Activated naive CD4-positive, alpha-beta T cell treated with anti-CD3 and anti-CD28 coated beads for 36 hours (primary cell): Measurements from ENCODE around the gene ASB5. TPM values are rescaled to one million over a fixed set of nuclear protein-coding genes. Genes with fewer than 3 reads are reported as not detected.

Experiments
- CTCF ChIA-PET: fragments of 350-600 bp; sonication (Branson Sonifier 250); formaldehyde crosslinking; loops from one replicate; lab custom pipeline; 2021; ENCODE audit warnings: antibody characterized with exemption; lab: Charles Lee
- DNase-seq: peaks from one replicate; pipeline ENCODE4 v3.0.0-alpha.2; 2020
- H3K27ac Mint-ChIP-seq: one replicate; pipeline ENCODE4 v1.8.0; 2021; ENCODE audit warnings: mild to moderate bottlenecking, mixed read lengths
- H3K27me3 Mint-ChIP-seq: one replicate; pipeline ENCODE4 v1.8.0; 2021; ENCODE audit warnings: low read depth, mixed read lengths
- H3K36me3 Mint-ChIP-seq: one replicate; pipeline ENCODE4 v1.8.0; 2021; ENCODE audit warnings: low read depth, mixed read lengths
- H3K4me1 Mint-ChIP-seq: one replicate; pipeline ENCODE4 v1.8.0; 2021; ENCODE audit warnings: low read depth, mixed read lengths
- H3K4me3 Mint-ChIP-seq: one replicate; pipeline ENCODE4 v1.8.0; 2021; ENCODE audit warnings: mild to moderate bottlenecking, moderate library complexity, mixed read lengths
- H3K9me3 Mint-ChIP-seq: one replicate; pipeline ENCODE4 v1.8.0; 2021; ENCODE audit warnings: mixed read lengths
- intact Hi-C: fragments of 100-400 bp; cut with micrococcal nuclease; formaldehyde crosslinking; loops from one replicate; pipeline ENCODE4 v1.15.1; 2023
- total RNA-seq, 2 experiments: library from RNA; stranded (reverse); gene quantifications; one replicate each; pipeline ENCODE4 v1.2.3, GENCODE V29; 2021

The ASB5 gene
- not detected for total RNA-seq

GRCh38 chr4:176268963-176269362, at the start of gene ASB5:
Gene ASB5 (minus strand): TSS chr4:176269222. CDS start chr4:176269108, 114 bp downstream.
- Mint-ChIP-seq H3K36me3 (no peaks in the 10 kb centered on the region), H3K4me1 (no peaks in the 10 kb centered on the region), H3K27ac (no peak within 1 kb of the TSS), H3K27me3 (peaks cover 2% of the 10 kb centered on the region), H3K4me3 (no peak within 1 kb of the TSS), H3K9me3 (no peaks in the 10 kb centered on the region)
- intact Hi-C loops, result no loop called here
- no peak for DNase-seq
- CTCF ChIA-PET, result no interaction called here

- intact Hi-C loops, result no loop called here
- CTCF ChIA-PET, result interaction anchor here (1.5 kb wide), 1 partner anchor 27 kb away, joined by 5 read pairs; no protein-coding TSS in a partner anchor
- no peak for DNase-seq
- peaks cover 4% of the 10 kb centered on the region for H3K27me3 Mint-ChIP-seq
- no peak overlapping the region for H3K27ac Mint-ChIP-seq
- no peaks in the 10 kb centered on the region for H3K9me3 Mint-ChIP-seq
- H3K36me3 Mint-ChIP-seq, result no peaks in the 10 kb centered on the region
- H3K4me3 Mint-ChIP-seq, result no peak overlapping the region
- peaks cover 7% of the 10 kb centered on the region for H3K4me1 Mint-ChIP-seq
Observed at GRCh38 chr4:176313596-176314336, 44.7 kb upstream of the ASB5 start.

- H3K27ac Mint-ChIP-seq, result no peak overlapping the region
- CTCF ChIA-PET, result no interaction called here
- peaks cover 13% of the 10 kb centered on the region for H3K27me3 Mint-ChIP-seq
- intact Hi-C loops, result no loop called here
- no peaks in the 10 kb centered on the region for H3K36me3 Mint-ChIP-seq
- no peaks in the 10 kb centered on the region for H3K4me1 Mint-ChIP-seq
- no peaks in the 10 kb centered on the region for H3K9me3 Mint-ChIP-seq
- DNase-seq, result no peak
- H3K4me3 Mint-ChIP-seq, result no peak overlapping the region
Observed at GRCh38 chr4:176309772-176310171, 40.8 kb upstream of the ASB5 start.

GRCh38 chr4:176309046-176309445, 40.0 kb upstream of the ASB5 start:
- Mint-ChIP-seq H3K4me1 (no peaks in the 10 kb centered on the region), H3K36me3 (no peaks in the 10 kb centered on the region), H3K27ac (no peak overlapping the region), H3K9me3 (no peaks in the 10 kb centered on the region), H3K27me3 (peaks cover 13% of the 10 kb centered on the region), H3K4me3 (no peak overlapping the region)
- intact Hi-C loops, result no loop called here
- no peak for DNase-seq
- CTCF ChIA-PET, result interaction anchor here (0.5 to 1.1 kb wide), 2 partner anchors 23 to 472 kb away, joined by 3 to 5 read pairs; no protein-coding TSS in a partner anchor

GRCh38 chr4:176308441-176308840, 39.4 kb upstream of the ASB5 start:
- Mint-ChIP-seq H3K4me1 (no peaks in the 10 kb centered on the region), H3K9me3 (no peaks in the 10 kb centered on the region), H3K4me3 (no peak overlapping the region), H3K36me3 (no peaks in the 10 kb centered on the region), H3K27me3 (peaks cover 14% of the 10 kb centered on the region), H3K27ac (no peak overlapping the region)
- CTCF ChIA-PET, result interaction anchor here (1.1 kb wide), 1 partner anchor 24 kb away, joined by 5 read pairs; no protein-coding TSS in a partner anchor
- no peak for DNase-seq
- intact Hi-C loops, result no loop called here

GRCh38 chr4:176307666-176307930, 38.6 kb upstream of the ASB5 start:
- Mint-ChIP-seq H3K36me3 (no peaks in the 10 kb centered on the region), H3K4me3 (no peak overlapping the region), H3K4me1 (no peaks in the 10 kb centered on the region), H3K9me3 (no peaks in the 10 kb centered on the region), H3K27ac (no peak overlapping the region), H3K27me3 (peaks cover 19% of the 10 kb centered on the region)
- CTCF ChIA-PET, result no interaction called here
- DNase-seq, result no peak
- intact Hi-C loops, result no loop called here

GRCh38 chr4:176306837-176307665, 38.0 kb upstream of the ASB5 start:
- Mint-ChIP-seq H3K27ac (no peak overlapping the region), H3K27me3 (peaks cover 19% of the 10 kb centered on the region), H3K9me3 (no peaks in the 10 kb centered on the region), H3K4me3 (no peak overlapping the region), H3K4me1 (no peaks in the 10 kb centered on the region), H3K36me3 (no peaks in the 10 kb centered on the region)
- intact Hi-C loops, result no loop called here
- CTCF ChIA-PET, result no interaction called here
- DNase-seq, result no peak

GRCh38 chr4:176303938-176304337, 34.9 kb upstream of the ASB5 start:
- H3K27ac Mint-ChIP-seq, result no peak overlapping the region
- CTCF ChIA-PET, result no interaction called here
- peaks cover 15% of the 10 kb centered on the region for H3K27me3 Mint-ChIP-seq
- no peak overlapping the region for H3K4me3 Mint-ChIP-seq
- intact Hi-C loops, result no loop called here
- DNase-seq, result no peak
- H3K36me3 Mint-ChIP-seq, result no peaks in the 10 kb centered on the region
- no peaks in the 10 kb centered on the region for H3K4me1 Mint-ChIP-seq
- H3K9me3 Mint-ChIP-seq, result no peaks in the 10 kb centered on the region

GRCh38 chr4:176302283-176303275, 33.6 kb upstream of the ASB5 start:
- intact Hi-C loops, result no loop called here
- CTCF ChIA-PET, result no interaction called here
- no peaks in the 10 kb centered on the region for H3K9me3 Mint-ChIP-seq
- no peak overlapping the region for H3K4me3 Mint-ChIP-seq
- no peak for DNase-seq
- H3K27ac Mint-ChIP-seq, result no peak overlapping the region
- no peaks in the 10 kb centered on the region for H3K4me1 Mint-ChIP-seq
- no peaks in the 10 kb centered on the region for H3K36me3 Mint-ChIP-seq
- peaks cover 15% of the 10 kb centered on the region for H3K27me3 Mint-ChIP-seq

- no peak for DNase-seq
- no peaks in the 10 kb centered on the region for H3K36me3 Mint-ChIP-seq
- CTCF ChIA-PET, result interaction anchor here (0.6 kb wide), 1 partner anchor 81 kb away, joined by 4 read pairs; no protein-coding TSS in a partner anchor
- no peak overlapping the region for H3K27ac Mint-ChIP-seq
- no peaks in the 10 kb centered on the region for H3K4me1 Mint-ChIP-seq
- H3K4me3 Mint-ChIP-seq, result no peak overlapping the region
- intact Hi-C loops, result no loop called here
- H3K27me3 Mint-ChIP-seq, result peaks cover 12% of the 10 kb centered on the region
- no peaks in the 10 kb centered on the region for H3K9me3 Mint-ChIP-seq
Observed at GRCh38 chr4:176300565-176300964, 31.5 kb upstream of the ASB5 start.

- Mint-ChIP-seq H3K9me3 (no peaks in the 10 kb centered on the region), H3K4me1 (no peaks in the 10 kb centered on the region), H3K27me3 (peaks cover 9% of the 10 kb centered on the region), H3K27ac (no peak overlapping the region), H3K36me3 (no peaks in the 10 kb centered on the region), H3K4me3 (no peak overlapping the region)
- intact Hi-C loops, result no loop called here
- CTCF ChIA-PET, result no interaction called here
- no peak for DNase-seq
Observed at GRCh38 chr4:176300036-176300435, 31.0 kb upstream of the ASB5 start.

- H3K27ac Mint-ChIP-seq, result no peak overlapping the region
- DNase-seq, result no peak
- no peaks in the 10 kb centered on the region for H3K9me3 Mint-ChIP-seq
- H3K4me3 Mint-ChIP-seq, result no peak overlapping the region
- H3K36me3 Mint-ChIP-seq, result no peaks in the 10 kb centered on the region
- intact Hi-C loops, result no loop called here
- H3K27me3 Mint-ChIP-seq, result peaks cover 5% of the 10 kb centered on the region
- CTCF ChIA-PET, result no interaction called here
- H3K4me1 Mint-ChIP-seq, result no peaks in the 10 kb centered on the region
Observed at GRCh38 chr4:176298664-176299063, 29.6 kb upstream of the ASB5 start.
